GM12864 (cell line): ENCODE measurements around the gene RPL15.

ENCODE experiments used
- DNase-seq: peaks from one replicate; pipeline ENCODE4 v3.0.0-alpha.2; 2011; ENCODE audit warnings: low read depth
- H3K4me3 ChIP-seq: 2 replicates; pipeline ENCODE4 v1.5.1; 2011; ENCODE audit warnings: mild to moderate bottlenecking, low read depth, low read length, control low read depth
- CTCF ChIP-seq: IDR thresholded peaks from 2 replicates; pipeline ENCODE4 v1.5.1; 2011; ENCODE audit warnings: low read depth, mild to moderate bottlenecking, moderate library complexity, low read length, control low read depth, inconsistent platforms; ENCODE audit errors: missing control alignments

Gene RPL15

GRCh38 chr3:23920151-23920655 is 3.3 kb downstream of the RPL15 start:
- DNase-seq: no peak
- no peak for TF ChIP-seq CTCF
- no peak overlapping the region for H3K4me3 ChIP-seq

GRCh38 chr3:23921052-23921511 is 4.2 kb downstream of the RPL15 start:
- TF ChIP-seq CTCF: no peak
- no peak for DNase-seq
- H3K4me3 ChIP-seq: no peak overlapping the region

GRCh38 chr3:23923786-23924185 is 6.9 kb downstream of the RPL15 start:
- no peak overlapping the region for H3K4me3 ChIP-seq
- DNase-seq: no peak
- no peak for TF ChIP-seq CTCF

GRCh38 chr3:23926246-23926645 is 9.3 kb downstream of the RPL15 start:
- no peak for TF ChIP-seq CTCF
- no peak overlapping the region for H3K4me3 ChIP-seq
- no peak for DNase-seq

GRCh38 chr3:23926736-23927135 is 9.8 kb downstream of the RPL15 start:
- DNase-seq: no peak
- H3K4me3 ChIP-seq: no peak overlapping the region
- TF ChIP-seq CTCF: no peak

- H3K4me3 ChIP-seq: no peak overlapping the region
- DNase-seq: no peak
- no peak for TF ChIP-seq CTCF
Observed at GRCh38 chr3:23928524-23928923, 11.6 kb downstream of the RPL15 start.

GRCh38 chr3:23931597-23931996 is 14.7 kb downstream of the RPL15 start:
- no peak for DNase-seq
- no peak for TF ChIP-seq CTCF
- H3K4me3 ChIP-seq: no peak overlapping the region
